Measurements from ENCODE around the gene FMN2.

- TF ChIP-seq SIN3A (IDR thresholded peaks at IDR 0.05; ENCODE audit: borderline replicate concordance, insufficient read depth, low read length) (no peak), TAF1 (IDR thresholded peaks at IDR 0.05; ENCODE audit: borderline replicate concordance, insufficient read depth, low read length) (no peak), POLR2AphosphoS5 (IDR thresholded peaks at IDR 0.05; ENCODE audit: low read depth, low read length) (no peak), REST (IDR thresholded peaks at IDR 0.05; ENCODE audit: insufficient read depth in 1 of 2, low read depth in 2 of 2, low read length in 2 of 2) (no peak), FOXP2 (optimal IDR thresholded peaks at IDR 0.05; ENCODE audit: borderline replicate concordance, extremely low read depth, extremely low read length, insufficient read depth) (no peak)
These were observed 31.2 kb downstream of the FMN2 start for GRCh38 chr1:240122639-240123613.

Measured in PFSK-1 (cell line).